Spleen (tissue), 7 donors: ENCODE results near the gene ZNF385C.
"Not testable (repeated sequence)": the region's sequence is repeated elsewhere in the genome, so short reads cannot be mapped to it uniquely, and the experiment has no call there.

Experiments
- POLR2A ChIP-seq, 3 donors: fragments of 450-650 bp; IDR thresholded peaks; one replicate each; pipeline ENCODE4 v1.5.1; 2017; ENCODE audit warnings: antibody characterized with exemption in 3 of 3, mild to moderate bottlenecking in 1 of 3
- POLR2AphosphoS5 ChIP-seq, 3 donors: sonication (generic); formaldehyde crosslinking; IDR thresholded peaks; one replicate each; pipeline ENCODE4 v1.5.1; 2017; ENCODE audit warnings: antibody characterized with exemption in 3 of 3
- TF ChIP-seq, protein P1 (sequence below), 11 experiments: fragments of 200-600 bp in 7 of 11; fragments of 450-650 bp in 4 of 11; sonication (generic) in 4 of 11; IDR thresholded peaks in 8 of 11; conservative IDR thresholded peaks in 3 of 11; 1 replicate in 7 of 11; 2 replicates in 4 of 11; pipeline versions ENCODE4 v1.4.0 to v1.8.0; 2016 to 2021; ENCODE audit warnings: antibody characterized with exemption in 11 of 11, inconsistent platforms in 4 of 11, mild to moderate bottlenecking in 1 of 11
- donor health status: DM: no; HTN: no; CAD: no; lungs with moderate emphysema.
- donor health status: DM: no; HTN: no; CAD: no.
- donor health status: DM: no; HTN: no; CAD: no.

DNA sequence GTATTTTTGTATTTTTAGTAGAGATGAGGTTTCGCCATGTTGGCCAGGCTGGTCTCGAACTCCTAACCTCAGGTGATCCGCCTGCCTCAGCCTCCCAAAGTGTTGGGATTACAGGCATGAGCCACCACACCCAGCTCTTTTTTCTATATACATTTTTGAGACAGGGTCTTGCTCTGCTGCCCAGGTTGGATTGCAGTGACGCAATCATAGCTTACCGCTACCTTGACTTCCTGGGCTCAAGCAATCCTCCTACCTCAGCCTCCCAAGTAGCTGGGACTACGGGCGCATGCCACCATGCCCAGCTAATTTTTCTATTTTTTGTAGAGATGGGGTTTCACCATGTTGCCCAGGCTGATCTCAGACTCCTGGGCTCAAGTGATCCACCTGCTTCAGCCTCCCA is 42.4 kb upstream of the ZNF385C start:
- TF ChIP-seq, protein P1, sequence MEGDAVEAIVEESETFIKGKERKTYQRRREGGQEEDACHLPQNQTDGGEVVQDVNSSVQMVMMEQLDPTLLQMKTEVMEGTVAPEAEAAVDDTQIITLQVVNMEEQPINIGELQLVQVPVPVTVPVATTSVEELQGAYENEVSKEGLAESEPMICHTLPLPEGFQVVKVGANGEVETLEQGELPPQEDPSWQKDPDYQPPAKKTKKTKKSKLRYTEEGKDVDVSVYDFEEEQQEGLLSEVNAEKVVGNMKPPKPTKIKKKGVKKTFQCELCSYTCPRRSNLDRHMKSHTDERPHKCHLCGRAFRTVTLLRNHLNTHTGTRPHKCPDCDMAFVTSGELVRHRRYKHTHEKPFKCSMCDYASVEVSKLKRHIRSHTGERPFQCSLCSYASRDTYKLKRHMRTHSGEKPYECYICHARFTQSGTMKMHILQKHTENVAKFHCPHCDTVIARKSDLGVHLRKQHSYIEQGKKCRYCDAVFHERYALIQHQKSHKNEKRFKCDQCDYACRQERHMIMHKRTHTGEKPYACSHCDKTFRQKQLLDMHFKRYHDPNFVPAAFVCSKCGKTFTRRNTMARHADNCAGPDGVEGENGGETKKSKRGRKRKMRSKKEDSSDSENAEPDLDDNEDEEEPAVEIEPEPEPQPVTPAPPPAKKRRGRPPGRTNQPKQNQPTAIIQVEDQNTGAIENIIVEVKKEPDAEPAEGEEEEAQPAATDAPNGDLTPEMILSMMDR (IDR thresholded peaks at IDR 0.05 in 8 of 11, conservative IDR thresholded peaks at IDR 0.05 in 3 of 11) = not testable (repeated sequence)
- not testable (repeated sequence) for TF ChIP-seq POLR2AphosphoS5, POLR2A (IDR thresholded peaks at IDR 0.05)
